Upper lobe of right lung (tissue), 1 donor: ENCODE results near the gene OR2T10. TPM values are rescaled to one million over a fixed set of nuclear protein-coding genes. Genes with fewer than 3 reads are reported as not detected.
A peak's percentile ranks its signal among the peaks of the same experiment; 100 is the strongest.
"Not testable (repeated sequence)": the region's sequence is repeated elsewhere in the genome, so short reads cannot be mapped to it uniquely, and the experiment has no call there.

Experiments used
- ATAC-seq: fragments of 200-7000 bp; cut with Tn5 transposase; one replicate; pipeline ENCODE4 v1.9.1; 2020; ENCODE audit warnings: mild to moderate bottlenecking, moderate library complexity
- DNase-seq: peaks from one replicate; pipeline ENCODE4 v3.0.0-alpha.2; 2020
- H3K27ac ChIP-seq: fragments of 200-600 bp; one replicate; pipeline ENCODE4 v1.8.0; 2022
- H3K27me3 ChIP-seq: fragments of 200-600 bp; one replicate; pipeline ENCODE4 v1.8.0; 2022; ENCODE audit warnings: mild to moderate bottlenecking
- H3K36me3 ChIP-seq: fragments of 200-600 bp; one replicate; pipeline ENCODE4 v1.8.0; 2022
- H3K4me1 ChIP-seq: fragments of 200-600 bp; one replicate; pipeline ENCODE4 v1.8.0; 2022
- H3K4me3 ChIP-seq: fragments of 200-600 bp; one replicate; pipeline ENCODE4 v1.8.0; 2022; ENCODE audit warnings: mild to moderate bottlenecking
- H3K9me3 ChIP-seq: fragments of 200-600 bp; one replicate; pipeline ENCODE4 v1.8.0; 2022
- CTCF ChIP-seq: fragments of 200-600 bp; IDR thresholded peaks from one replicate; pipeline ENCODE4 v1.8.0; 2022; ENCODE audit warnings: antibody characterized with exemption
- intact Hi-C: fragments of 100-400 bp; cut with DNase I; formaldehyde crosslinking; loops from one replicate; pipeline ENCODE4 v1.11.0; 2022
- total RNA-seq: library from RNA; stranded (reverse); fragmentation: NEBNext Ultra II Directional; extraction: Animal tissue kit (Norgen Biotek cat#: 25700); gene quantifications from one replicate; pipeline ENCODE4 v1.2.1, GENCODE V29; 2021
- donor health status: DM: no; HTN: yes; CAD: no; lungs with severe emphysema.

Gene OR2T10
- total RNA-seq, 1 donor from 2014 or later = not detected

GRCh38 chr1:248585266-248585665, 12.2 kb downstream of the OR2T10 start:
- no peak for TF ChIP-seq CTCF
- Histone ChIP-seq H3K4me1 (no peaks in the 10 kb centered on the region), H3K27me3 (no peaks in the 10 kb centered on the region), H3K27ac (no peak overlapping the region), H3K4me3 (no peak overlapping the region), H3K36me3 (no peaks in the 10 kb centered on the region), H3K9me3 (no peaks in the 10 kb centered on the region)
- ATAC-seq = no peak
- intact Hi-C loops = no loop called here
- DNase-seq = no peak

- TF ChIP-seq CTCF = no peak
- H3K4me3 ChIP-seq = no peak overlapping the region
- H3K27me3 ChIP-seq = no peaks in the 10 kb centered on the region
- intact Hi-C loops = no loop called here
- H3K36me3 ChIP-seq = no peaks in the 10 kb centered on the region
- no peaks in the 10 kb centered on the region for H3K4me1 ChIP-seq
- ATAC-seq (no peak), DNase-seq (no peak)
- H3K27ac ChIP-seq = no peak overlapping the region
- H3K9me3 ChIP-seq = no peaks in the 10 kb centered on the region
These were observed 21.1 kb downstream of the OR2T10 start for GRCh38 chr1:248576260-248576980.

GRCh38 chr1:248574657-248575056, 22.8 kb downstream of the OR2T10 start, which contains the start of gene OR2T34:
TSS of gene OR2T34 (minus strand) at chr1:248574757. CDS start at chr1:248574757, 0 bp downstream.
- H3K4me1 ChIP-seq, H3K36me3 ChIP-seq, ATAC-seq, intact Hi-C loops, H3K9me3 ChIP-seq, H3K4me3 ChIP-seq, H3K27me3 ChIP-seq, DNase-seq, H3K27ac ChIP-seq: not testable (repeated sequence)

DNA sequence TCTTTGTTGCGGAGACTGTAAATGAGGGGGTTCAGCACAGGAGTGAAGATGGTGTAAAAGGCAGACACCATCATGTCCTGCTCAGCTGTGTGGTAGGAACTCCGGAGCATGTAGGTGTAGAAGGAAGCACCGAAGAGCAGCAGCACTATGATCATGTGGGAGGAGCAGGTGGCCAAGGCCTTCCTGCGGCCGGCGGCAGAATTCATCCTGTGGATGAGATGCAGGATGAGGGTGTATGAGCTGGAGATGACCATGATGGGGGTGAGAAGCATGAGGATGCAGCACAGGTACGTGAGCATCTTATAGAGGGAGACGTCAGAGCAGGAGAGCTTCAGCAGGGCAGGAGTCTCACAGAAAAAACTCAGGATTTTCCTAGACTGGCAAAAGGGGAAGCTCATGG, 23.6 kb downstream of the OR2T10 start:
- H3K27me3 ChIP-seq, H3K27ac ChIP-seq, H3K4me1 ChIP-seq, H3K36me3 ChIP-seq, H3K4me3 ChIP-seq, intact Hi-C loops, DNase-seq, H3K9me3 ChIP-seq: not testable (repeated sequence)
- ATAC-seq = peak; percentile 31

GRCh38 chr1:248572049-248572448, 25.5 kb downstream of the OR2T10 start:
- H3K36me3 ChIP-seq, H3K9me3 ChIP-seq, H3K4me1 ChIP-seq, H3K27ac ChIP-seq, DNase-seq, H3K4me3 ChIP-seq, H3K27me3 ChIP-seq, ATAC-seq, intact Hi-C loops: not testable (repeated sequence)

DNA sequence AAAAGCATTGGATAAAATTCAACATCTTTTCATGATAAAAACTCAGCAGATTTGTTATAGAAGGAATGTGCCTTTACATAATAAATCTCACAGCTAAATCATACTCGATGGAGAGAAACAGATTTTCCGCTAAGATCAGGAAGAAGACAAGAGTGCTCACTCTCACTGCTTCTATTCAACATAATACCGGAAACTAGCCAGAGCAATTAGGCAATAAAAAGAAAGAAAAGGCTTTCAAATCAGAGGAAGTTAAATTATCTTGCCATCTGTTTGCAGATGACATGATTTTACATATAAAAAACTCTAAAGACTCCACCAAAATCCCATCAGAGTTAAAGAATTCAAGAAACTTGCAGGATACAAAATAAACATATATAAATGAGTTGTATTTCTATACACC, 26.7 kb downstream of the OR2T10 start:
- H3K27ac ChIP-seq, H3K36me3 ChIP-seq, intact Hi-C loops, H3K4me1 ChIP-seq, H3K9me3 ChIP-seq, H3K27me3 ChIP-seq, DNase-seq, ATAC-seq, H3K4me3 ChIP-seq: not testable (repeated sequence)

GRCh38 chr1:248569049-248569448, 28.5 kb downstream of the OR2T10 start:
- H3K27ac ChIP-seq, H3K4me3 ChIP-seq, H3K4me1 ChIP-seq, H3K9me3 ChIP-seq, DNase-seq, H3K27me3 ChIP-seq, H3K36me3 ChIP-seq, intact Hi-C loops: not testable (repeated sequence)
- ATAC-seq = peak; percentile 71

GRCh38 chr1:248565530-248566373, 31.7 kb downstream of the OR2T10 start:
- H3K27ac ChIP-seq, H3K4me1 ChIP-seq, H3K36me3 ChIP-seq, DNase-seq, H3K27me3 ChIP-seq, H3K9me3 ChIP-seq, ATAC-seq, H3K4me3 ChIP-seq, intact Hi-C loops: not testable (repeated sequence)

GRCh38 chr1:248562672-248563071, 34.8 kb downstream of the OR2T10 start, which contains the start of gene OR2T29:
TSS of gene OR2T29 (minus strand) at chr1:248562772. CDS start at chr1:248559491, 3,281 bp downstream.
- DNase-seq, H3K27ac ChIP-seq, ATAC-seq, H3K4me1 ChIP-seq, H3K9me3 ChIP-seq, intact Hi-C loops, H3K36me3 ChIP-seq, H3K4me3 ChIP-seq, H3K27me3 ChIP-seq: not testable (repeated sequence)

DNA sequence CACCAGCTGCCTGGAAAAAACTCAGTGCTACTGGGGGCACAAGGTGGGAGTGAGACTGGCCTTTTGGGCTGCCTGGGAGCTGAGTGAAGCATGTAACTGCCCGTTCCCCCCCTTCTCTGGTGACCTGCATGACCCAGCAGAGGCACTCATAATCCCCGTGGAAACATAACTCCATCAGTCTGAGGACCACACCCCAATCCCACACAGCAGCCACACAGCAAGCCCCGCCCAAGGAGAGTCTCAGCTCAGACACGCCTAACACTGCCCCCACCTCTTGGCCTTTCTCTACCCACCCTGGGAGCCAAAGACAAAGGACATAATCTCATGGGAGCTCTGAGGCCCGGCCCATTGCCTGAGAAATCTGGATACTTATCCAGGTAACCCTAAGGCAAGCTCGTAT, 46.5 kb downstream of the OR2T10 start:
- H3K4me3 ChIP-seq, DNase-seq, H3K4me1 ChIP-seq, H3K27me3 ChIP-seq, H3K9me3 ChIP-seq, H3K27ac ChIP-seq, intact Hi-C loops, H3K36me3 ChIP-seq: not testable (repeated sequence)
- peak; percentile 30 for ATAC-seq

- ATAC-seq = peak; percentile 15
- H3K4me3 ChIP-seq, H3K4me1 ChIP-seq, intact Hi-C loops, DNase-seq, H3K36me3 ChIP-seq, H3K9me3 ChIP-seq, H3K27me3 ChIP-seq, H3K27ac ChIP-seq: not testable (repeated sequence)
These were observed 50.1 kb downstream of the OR2T10 start for GRCh38 chr1:248547383-248547782.
